GM12872 (cell line): ENCODE measurements around the gene SLC35A3.

Source experiments
- CTCF ChIP-seq: IDR thresholded peaks from 3 replicates; pipeline ENCODE4 v1.5.1; 2011; ENCODE audit warnings: low read depth, mild to moderate bottlenecking, low read length, moderate library complexity; ENCODE audit not compliant: insufficient read depth

Gene SLC35A3

GRCh38 chr1:100037927-100038659 is 68.3 kb downstream of the SLC35A3 start:
- TF ChIP-seq CTCF: no peak

- TF ChIP-seq CTCF: no peak
Measured at GRCh38 chr1:100038660-100039287, 69.0 kb downstream of the SLC35A3 start.

- no peak for TF ChIP-seq CTCF
Measured at GRCh38 chr1:100039591-100039990, 69.8 kb downstream of the SLC35A3 start.

- TF ChIP-seq CTCF: no peak
Measured at GRCh38 chr1:100045206-100045605, 75.4 kb downstream of the SLC35A3 start.

- no peak for TF ChIP-seq CTCF
Measured at GRCh38 chr1:100050139-100050538, 80.3 kb downstream of the SLC35A3 start.

- TF ChIP-seq CTCF: no peak
Measured at GRCh38 chr1:100051401-100051800, 81.6 kb downstream of the SLC35A3 start.

- TF ChIP-seq CTCF: no peak
Measured at GRCh38 chr1:100051893-100052292, 82.1 kb downstream of the SLC35A3 start.
